Stomach (tissue), 9 donors: ENCODE data around the gene MDFI. TPM values are rescaled to one million over a fixed set of nuclear protein-coding genes. Genes with fewer than 3 reads are reported as not detected.

Experiments
- DNase-seq, 2 donors: peaks; one replicate each; pipeline versions ENCODE4 v3.0.0 to v3.0.0-alpha.2; 2013 to 2019
- H3K27ac ChIP-seq, 5 donors: fragments of 200-600 bp in 4 of 5; sonication (generic) in 4 of 5; one replicate each; pipeline ENCODE4 v1.5.1; 2013 to 2019; ENCODE audit warnings: mild to moderate bottlenecking in 1 of 5, moderate library complexity in 1 of 5
- H3K27me3 ChIP-seq, 3 donors: fragments of 200-600 bp; sonication (generic); one replicate each; pipeline ENCODE4 v1.5.1; 2017 to 2019; ENCODE audit warnings: mixed run types in 1 of 3
- H3K36me3 ChIP-seq, 4 donors: fragments of 200-600 bp; sonication (generic); 1 replicate in 3 of 4; 2 replicates in 1 of 4; pipeline ENCODE4 v1.5.1; 2016 to 2019
- H3K4me1 ChIP-seq, 4 donors: fragments of 200-600 bp; sonication (generic); one replicate each; pipeline ENCODE4 v1.5.1; 2016 to 2019
- H3K4me3 ChIP-seq, 4 donors: fragments of 200-600 bp; sonication (generic) in 3 of 4; one replicate each; pipeline ENCODE4 v1.5.1; 2016 to 2019; ENCODE audit warnings: mild to moderate bottlenecking in 1 of 4
- H3K9me3 ChIP-seq, 4 donors: fragments of 200-600 bp; sonication (generic); one replicate each; pipeline ENCODE4 v1.5.1; 2016 to 2019
- CTCF ChIP-seq, 7 experiments: fragments of 450-650 bp in 4 of 7; fragments of 200-600 bp in 3 of 7; sonication (generic) in 3 of 7; IDR thresholded peaks; one replicate each; pipeline ENCODE4 v1.5.1; 2016 to 2019; ENCODE audit warnings: antibody characterized with exemption in 7 of 7, control low read depth in 2 of 7, mild to moderate bottlenecking in 1 of 7
- EP300 ChIP-seq: sonication (generic); formaldehyde crosslinking; IDR thresholded peaks from one replicate; pipeline ENCODE4 v1.6.1; 2017; ENCODE audit warnings: antibody characterized with exemption
- POLR2A ChIP-seq, 4 donors: fragments of 450-650 bp; IDR thresholded peaks; one replicate each; pipeline ENCODE4 v1.6.1; 2016; ENCODE audit warnings: antibody characterized with exemption in 4 of 4, control low read depth in 2 of 4, mild to moderate bottlenecking in 1 of 4, moderate library complexity in 1 of 4
- POLR2AphosphoS5 ChIP-seq, 3 donors: sonication (generic); formaldehyde crosslinking; IDR thresholded peaks; one replicate each; pipeline ENCODE4 v1.6.1; 2016; ENCODE audit warnings: antibody characterized with exemption in 3 of 3
- WGBS, 5 donors: extraction: QIAGEN DNeasy Blood & Tissue Kit in 3 of 5; methylation state at CpG; one replicate each; pipeline versions ENCODE4 v1.1.5 to v1.1.7; 2013 to 2018; 5-methylcytosine and 5-hydroxymethylcytosine counted together
- intact Hi-C: fragments of 100-400 bp; cut with DNase I; formaldehyde crosslinking; loops from one replicate; pipeline ENCODE4 v1.15.1; 2023; ENCODE audit warnings: low total_unique reads
- polyA plus RNA-seq, 3 donors: library from polyadenylated mRNA; stranded (reverse); fragments of 200-250 nt; gene quantifications; one replicate each; pipeline ENCODE4 v1.2.3, GENCODE V29; 2013
- total RNA-seq, 5 donors: library from RNA; depleted of rRNA; stranded (reverse); fragments of >200 nt; gene quantifications; one replicate each; pipeline versions ENCODE4 v1.1.0 to v1.2.3, GENCODE V29; 2014 to 2016
- donor health status: healthy with polysubstance abuse.
- donor health status: Bipolar disorder and iron deficiency.
- donor health status: healthy.

Gene MDFI
- total and polyA plus RNA-seq, 8 donors, result 3.7 to 17.2 (median 8.3) TPM; not detected in 1

GRCh38 chr6:41677124-41677921 lies 39.1 kb downstream of the MDFI start:
- intact Hi-C loops, result loop anchor here (5.0 kb wide), 1 partner anchor 305 kb away; no protein-coding TSS in a partner anchor
- peaks cover 1 to 6% (median 5%) of the 10 kb centered on the region in 4 donors for H3K4me1 ChIP-seq
- H3K27ac ChIP-seq, result no peak overlapping the region
- H3K27me3 ChIP-seq, result no peaks in the 10 kb centered on the region
- no peaks in the 10 kb centered on the region for H3K9me3 ChIP-seq
- TF ChIP-seq POLR2AphosphoS5 (IDR thresholded peaks at IDR 0.05) (no peak), EP300 (no peak), POLR2A (IDR thresholded peaks at IDR 0.05) (no peak), CTCF (IDR thresholded peaks at IDR 0.05) (no peak)
- no peak overlapping the region for H3K4me3 ChIP-seq
- 84 to 93% (median 88%) methylated on average over 22 to 25 of the region's 25 CpGs for WGBS, 5 donors
- no peak for DNase-seq
- no peaks in the 10 kb centered on the region for H3K36me3 ChIP-seq

GRCh38 chr6:41678511-41679084 lies 40.3 kb downstream of the MDFI start:
- H3K27ac ChIP-seq, result no peak overlapping the region
- intact Hi-C loops, result loop anchor here (5.0 kb wide), 1 partner anchor 306 kb away; no protein-coding TSS in a partner anchor

GRCh38 chr6:41679696-41680095 lies 41.4 kb downstream of the MDFI start:
- Histone ChIP-seq H3K27me3 (no peaks in the 10 kb centered on the region), H3K9me3 (no peaks in the 10 kb centered on the region), H3K4me3 (no peak overlapping the region), H3K4me1 (peaks cover 17 to 24% (median 23%) of the 10 kb centered on the region in 4 donors), H3K36me3 (peaks cover 0 to 8% (median 7%) of the 10 kb centered on the region in 4 donors), H3K27ac (no peak overlapping the region)
- intact Hi-C loops, result loop anchor here (5.0 kb wide), 2 partner anchors 77 to 307 kb away; no protein-coding TSS in a partner anchor
- no peak for DNase-seq
- no peak for TF ChIP-seq POLR2AphosphoS5 (IDR thresholded peaks at IDR 0.05)
- no peak for TF ChIP-seq CTCF (IDR thresholded peaks at IDR 0.05)
- no peak for TF ChIP-seq EP300
- TF ChIP-seq POLR2A (IDR thresholded peaks at IDR 0.05), result no peak
- 88 to 97% (median 95%) methylated on average over 8 to 9 of the region's 9 CpGs for WGBS, 5 donors

More at GRCh38 chr6:41678511-41679084, 40.3 kb downstream of the MDFI start:
- 73 to 86% (median 84%) methylated on average over 7 to 8 of the region's 8 CpGs for WGBS, 5 donors
- Histone ChIP-seq H3K4me1 (peaks cover 13 to 19% (median 18%) of the 10 kb centered on the region in 4 donors), H3K27me3 (no peaks in the 10 kb centered on the region), H3K9me3 (no peaks in the 10 kb centered on the region), H3K36me3 (no peaks in the 10 kb centered on the region), H3K4me3 (no peak overlapping the region)
- DNase-seq, result no peak
- TF ChIP-seq EP300, result no peak
- no peak for TF ChIP-seq CTCF (IDR thresholded peaks at IDR 0.05)
- TF ChIP-seq POLR2A (IDR thresholded peaks at IDR 0.05), result no peak
- TF ChIP-seq POLR2AphosphoS5 (IDR thresholded peaks at IDR 0.05), result no peak

- 77 to 84% (median 80%) methylated on average over 11 of the region's 11 CpGs for WGBS, 5 donors
- Histone ChIP-seq H3K27ac (no peak overlapping the region), H3K36me3 (peaks cover under 1 to 15% (median 14%) of the 10 kb centered on the region in 4 donors), H3K4me3 (no peak overlapping the region), H3K4me1 (peaks cover 17 to 24% (median 23%) of the 10 kb centered on the region in 4 donors), H3K9me3 (no peaks in the 10 kb centered on the region), H3K27me3 (no peaks in the 10 kb centered on the region)
- TF ChIP-seq EP300 (no peak), CTCF (IDR thresholded peaks at IDR 0.05) (no peak), POLR2A (IDR thresholded peaks at IDR 0.05) (no peak), POLR2AphosphoS5 (IDR thresholded peaks at IDR 0.05) (no peak)
- DNase-seq, result no peak
- intact Hi-C loops, result loop anchor here (5.0 kb wide), 1 partner anchor 78 kb away; no protein-coding TSS in a partner anchor
Observed at GRCh38 chr6:41680182-41680965, 42.1 kb downstream of the MDFI start.
